Measurements from ENCODE around the gene MGAT4B.

MGAT4B gene

GRCh38 chr5:179767496-179768100, 39.1 kb downstream of the MGAT4B start:
- no peak for DNase-seq

GRCh38 chr5:179766726-179767455, 39.8 kb downstream of the MGAT4B start:
- no peak for DNase-seq

GRCh38 chr5:179766021-179766725, 40.5 kb downstream of the MGAT4B start:
- DNase-seq, result no peak

DNA sequence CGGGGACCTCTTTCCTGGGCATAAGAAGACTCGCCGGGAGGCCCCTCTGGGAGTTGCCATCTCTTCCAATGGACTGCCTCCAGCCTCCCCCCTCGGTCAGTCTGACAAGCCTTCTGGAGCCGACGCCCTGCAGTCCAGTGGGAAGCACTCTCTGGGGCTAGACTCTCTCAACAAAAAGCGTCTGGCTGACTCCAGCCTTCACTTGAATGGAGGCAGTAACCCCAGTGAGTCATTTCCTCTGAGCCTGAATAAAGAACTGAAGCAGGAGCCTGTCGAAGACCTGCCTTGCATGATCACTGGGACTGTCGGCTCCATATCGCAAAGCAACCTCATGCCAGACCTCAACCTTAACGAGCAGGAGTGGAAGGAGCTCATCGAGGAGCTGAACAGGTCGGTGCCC, 41.3 kb downstream of the MGAT4B start:
- DNase-seq, result no peak

DNA sequence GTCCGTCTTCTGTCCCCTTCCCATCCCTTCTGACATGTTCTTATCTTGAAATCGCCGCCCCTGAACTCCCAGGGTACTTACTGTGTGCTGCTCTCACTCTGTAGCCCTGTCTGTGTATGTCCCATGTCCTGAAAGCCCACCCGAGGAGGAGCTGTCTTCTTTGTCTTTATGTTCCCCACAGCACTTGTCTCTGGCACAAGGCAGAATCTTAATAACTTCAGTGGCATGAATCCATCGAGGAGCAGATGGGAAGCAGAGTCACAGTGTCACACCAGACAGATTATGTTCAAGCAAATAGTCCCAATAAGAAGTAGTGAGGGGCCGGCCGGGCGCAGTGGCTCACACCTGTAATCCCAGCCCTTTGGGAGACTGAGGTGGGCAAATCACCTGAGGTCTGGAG, 42.6 kb downstream of the MGAT4B start:
- no peak for DNase-seq

DNA sequence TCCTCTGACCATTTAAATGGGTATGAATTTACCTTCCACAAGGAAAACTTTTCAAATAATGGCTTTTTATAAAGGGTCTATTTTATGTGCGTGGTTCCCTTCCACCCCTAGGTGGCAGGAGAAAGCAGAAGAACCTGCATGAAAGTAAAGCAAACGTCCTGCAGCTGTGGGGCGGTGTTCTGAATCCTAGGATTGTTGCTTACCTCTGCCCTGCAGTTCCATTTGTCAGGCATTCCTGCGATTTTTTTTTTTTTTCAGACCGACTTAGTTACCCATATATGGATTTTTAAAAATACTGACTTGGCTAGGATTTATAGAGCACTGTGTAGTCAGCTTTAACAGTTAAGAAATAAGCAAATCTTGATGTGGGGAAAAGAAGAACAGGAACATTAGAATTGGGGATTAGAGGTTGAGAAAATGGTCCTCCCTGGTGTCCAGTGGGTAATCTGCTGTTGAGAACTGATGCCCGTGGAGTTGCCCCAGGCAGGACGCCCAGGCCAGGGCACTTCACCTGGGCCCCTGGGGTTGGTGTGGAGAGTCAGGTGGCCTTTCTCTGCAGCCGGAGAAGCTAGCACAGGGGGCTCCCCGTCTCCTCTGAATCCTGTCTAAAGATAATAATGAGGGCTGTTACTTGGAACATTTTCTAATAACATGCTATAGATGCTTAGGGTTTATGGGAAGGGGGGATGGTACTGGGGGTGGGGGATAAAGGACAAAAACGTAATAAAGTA, 43.3 kb downstream of the MGAT4B start:
- peak; percentile 69 for DNase-seq

- no peak for DNase-seq
Measured at GRCh38 chr5:179762781-179763176, 43.9 kb downstream of the MGAT4B start.

DNA sequence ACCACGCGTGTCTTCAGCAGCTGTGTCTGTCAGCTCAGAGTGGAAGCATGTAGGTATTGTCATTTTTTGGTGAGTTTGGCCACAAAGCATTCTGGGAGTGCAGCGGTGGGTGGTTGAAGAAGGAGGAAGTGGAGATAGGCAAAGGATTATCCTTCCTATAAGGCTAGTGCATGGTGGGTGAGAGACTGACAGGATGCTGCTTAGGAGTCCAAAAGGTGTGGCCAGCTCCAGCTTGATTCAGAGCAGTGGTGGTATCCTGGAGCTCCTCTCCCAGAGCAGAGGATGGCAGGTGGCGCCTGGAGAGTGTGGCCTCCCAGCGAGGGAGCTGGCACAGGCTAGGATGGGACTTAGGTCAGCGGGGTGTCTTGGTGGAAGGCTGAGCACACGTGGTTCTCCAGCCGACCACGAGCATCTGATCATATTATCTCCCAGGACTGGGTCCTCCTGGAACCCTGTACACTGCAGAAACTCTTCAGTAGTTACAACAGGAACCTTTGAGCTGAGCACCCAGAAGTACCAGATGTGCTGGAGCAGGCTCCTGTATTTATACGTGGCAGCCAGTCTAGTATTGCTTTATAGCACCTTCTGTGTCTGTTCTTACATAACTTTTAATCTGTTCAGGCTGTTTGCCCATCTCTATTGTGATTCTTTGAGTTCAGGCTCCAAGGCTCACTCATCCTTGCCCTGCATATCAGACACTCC, 44.4 kb downstream of the MGAT4B start:
- DNase-seq, result peak; percentile 35

- no peak for DNase-seq
Measured at GRCh38 chr5:179759581-179760551, 46.8 kb downstream of the MGAT4B start.

GRCh38 chr5:179758955-179759354, 47.7 kb downstream of the MGAT4B start:
- no peak for DNase-seq

DNA sequence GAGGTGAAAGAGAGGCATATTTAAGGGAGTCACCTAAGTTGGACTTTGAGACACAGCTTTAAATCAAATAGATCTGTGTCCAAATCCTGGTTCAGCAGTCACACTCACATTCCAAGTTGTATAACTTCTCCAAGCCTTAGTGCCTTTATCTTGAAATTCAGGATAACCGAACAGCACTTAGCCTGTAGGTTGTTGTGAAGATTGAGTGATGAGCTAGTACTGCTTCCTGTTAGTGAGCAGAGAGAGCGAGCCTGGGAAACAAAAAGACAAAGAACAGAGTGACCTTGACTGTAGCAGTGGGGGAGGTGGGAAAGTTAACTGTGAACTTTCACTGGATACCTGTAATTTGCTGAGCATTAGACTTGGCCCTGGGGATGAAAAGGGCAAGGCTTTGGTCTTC, 51.6 kb downstream of the MGAT4B start:
- DNase-seq, result no peak

- no peak for DNase-seq
Measured at GRCh38 chr5:179753971-179754370, 52.7 kb downstream of the MGAT4B start.

DNA sequence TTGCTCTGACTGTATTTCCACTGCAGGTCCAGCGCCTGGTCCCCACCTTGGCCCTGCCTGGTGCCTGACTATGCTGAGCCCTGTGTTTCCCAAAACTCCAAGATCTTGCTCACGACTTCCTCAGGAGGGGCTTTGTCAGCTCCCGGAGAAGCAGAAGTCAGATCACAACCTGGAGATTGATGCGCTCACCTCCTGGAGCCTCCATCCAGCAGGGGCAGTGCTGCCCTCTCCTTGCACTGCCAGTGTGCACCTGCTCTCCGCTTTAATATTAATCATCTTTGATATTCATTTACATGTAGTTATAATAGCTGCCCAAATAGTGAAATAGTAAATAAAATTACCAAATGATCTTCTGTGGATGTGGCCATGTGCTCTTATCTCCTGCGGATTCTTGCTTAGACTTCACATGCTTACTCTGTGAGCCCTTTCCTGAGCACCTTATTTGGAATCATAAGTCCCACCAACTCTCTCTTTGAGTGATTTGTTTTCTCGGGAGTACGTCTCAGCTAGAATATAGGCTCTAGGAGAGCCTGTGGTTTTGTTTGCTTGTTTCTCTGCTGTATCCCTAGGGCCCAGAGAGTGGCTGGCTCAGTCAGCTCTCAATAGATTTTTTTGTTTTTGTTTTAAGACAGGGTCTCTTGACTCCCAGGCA, 56.7 kb downstream of the MGAT4B start:
- DNase-seq, result no peak

DNA sequence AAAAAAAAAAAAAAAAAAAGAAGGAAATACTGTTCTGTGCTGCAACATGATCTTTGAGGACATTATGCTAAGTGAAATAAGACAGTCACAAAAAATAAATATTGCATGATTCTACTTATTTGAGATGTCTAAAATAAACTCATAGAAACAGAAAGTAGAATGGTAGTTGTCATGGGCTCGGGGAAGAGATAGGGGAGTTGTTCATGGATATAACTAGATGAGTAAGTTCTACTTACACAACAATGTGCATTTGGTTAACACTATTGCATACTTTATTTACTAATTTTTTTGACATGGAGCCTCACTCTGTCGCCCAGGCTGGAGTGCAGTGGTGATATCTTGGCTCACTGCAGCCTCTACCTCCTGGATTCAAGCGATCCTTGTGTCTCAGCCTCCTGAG, 58.9 kb downstream of the MGAT4B start:
- no peak for DNase-seq

Data from CD4-positive, alpha-beta T cell treated with Interleukin-21 for 1 hour (primary cell).